ENCODE data around the gene PNLIP.

The PNLIP gene

DNA sequence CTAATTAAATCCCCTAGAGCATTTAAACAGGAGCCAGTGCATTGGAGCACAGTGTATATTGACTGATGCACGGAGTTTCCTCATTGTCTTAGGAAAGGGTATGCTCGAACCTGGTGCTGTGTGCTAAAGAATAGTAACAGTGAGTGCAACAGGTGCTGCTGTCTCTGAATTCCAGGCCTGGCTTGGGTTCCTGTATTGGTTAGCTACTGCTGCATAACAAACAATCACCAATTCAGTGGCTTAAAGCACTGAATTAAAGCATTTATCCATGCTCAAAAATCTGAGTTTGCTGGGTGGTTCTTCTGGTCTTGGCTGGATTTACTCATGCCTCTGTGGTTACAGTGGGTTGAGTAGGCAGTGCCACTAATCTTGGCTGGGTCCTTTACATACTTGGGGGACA is 43.3 kb downstream of the PNLIP start:
- TF ChIP-seq, protein P1, sequence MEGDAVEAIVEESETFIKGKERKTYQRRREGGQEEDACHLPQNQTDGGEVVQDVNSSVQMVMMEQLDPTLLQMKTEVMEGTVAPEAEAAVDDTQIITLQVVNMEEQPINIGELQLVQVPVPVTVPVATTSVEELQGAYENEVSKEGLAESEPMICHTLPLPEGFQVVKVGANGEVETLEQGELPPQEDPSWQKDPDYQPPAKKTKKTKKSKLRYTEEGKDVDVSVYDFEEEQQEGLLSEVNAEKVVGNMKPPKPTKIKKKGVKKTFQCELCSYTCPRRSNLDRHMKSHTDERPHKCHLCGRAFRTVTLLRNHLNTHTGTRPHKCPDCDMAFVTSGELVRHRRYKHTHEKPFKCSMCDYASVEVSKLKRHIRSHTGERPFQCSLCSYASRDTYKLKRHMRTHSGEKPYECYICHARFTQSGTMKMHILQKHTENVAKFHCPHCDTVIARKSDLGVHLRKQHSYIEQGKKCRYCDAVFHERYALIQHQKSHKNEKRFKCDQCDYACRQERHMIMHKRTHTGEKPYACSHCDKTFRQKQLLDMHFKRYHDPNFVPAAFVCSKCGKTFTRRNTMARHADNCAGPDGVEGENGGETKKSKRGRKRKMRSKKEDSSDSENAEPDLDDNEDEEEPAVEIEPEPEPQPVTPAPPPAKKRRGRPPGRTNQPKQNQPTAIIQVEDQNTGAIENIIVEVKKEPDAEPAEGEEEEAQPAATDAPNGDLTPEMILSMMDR (IDR thresholded peaks at IDR 0.05; ENCODE audit: extremely low read depth, insufficient read depth, missing control alignments) = no peak
- DNase-seq (ENCODE audit: low spot score) = no peak

GRCh38 chr10:116589926-116590325 is 44.2 kb downstream of the PNLIP start:
- TF ChIP-seq, protein P1 (IDR thresholded peaks at IDR 0.05; ENCODE audit: extremely low read depth, insufficient read depth, missing control alignments) = no peak
- in situ Hi-C loops (cut with MboI; ENCODE audit: low pct_unique_long_range_greater_than_20kb, low sequenced_read_pairs, unreplicated experiment) = no loop called here
- DNase-seq (ENCODE audit: low spot score) = no peak

More for the DNA sequence above, 43.3 kb downstream of the PNLIP start:
- in situ Hi-C loops (cut with MboI; ENCODE audit: low pct_unique_long_range_greater_than_20kb, low sequenced_read_pairs, unreplicated experiment) = no loop called here

DNA sequence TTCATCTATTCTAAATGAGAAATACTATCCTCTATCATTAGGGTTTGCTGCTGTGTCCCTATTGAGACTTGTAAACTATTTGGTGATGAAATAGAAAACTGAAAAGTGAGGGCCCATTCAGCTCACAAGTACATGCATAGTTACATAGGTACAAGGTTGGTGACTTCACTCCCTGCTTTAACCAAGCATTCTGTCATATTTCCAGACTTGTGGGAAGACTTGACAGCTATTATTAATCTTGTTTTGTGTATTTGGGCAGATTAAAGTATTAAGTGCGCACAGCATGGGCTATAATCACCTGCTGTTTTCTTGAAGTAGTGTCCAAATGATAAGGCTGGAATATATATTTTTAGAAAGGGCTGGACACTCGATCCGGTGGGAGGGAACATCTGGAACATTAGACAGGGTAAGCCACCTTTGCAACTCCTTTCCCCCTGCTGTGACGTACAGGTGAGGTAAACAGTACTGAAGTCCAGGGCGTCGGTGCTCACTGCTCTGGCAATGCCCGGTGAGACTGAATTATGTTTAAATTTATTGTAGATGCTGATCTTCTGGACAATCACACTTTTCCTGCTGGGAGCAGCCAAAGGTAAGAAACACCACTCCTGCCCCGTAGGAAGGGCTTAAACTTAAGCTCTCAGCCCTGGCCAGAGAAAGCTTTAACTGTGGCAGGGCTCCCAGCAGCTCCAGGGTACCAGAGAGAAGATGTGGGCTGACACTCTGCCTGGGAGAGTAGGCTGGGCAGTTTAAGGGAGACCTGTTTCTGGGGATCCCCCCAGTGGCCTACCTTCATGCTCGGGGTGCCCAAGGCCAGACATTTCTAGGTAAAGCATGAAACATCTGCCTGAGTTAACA is 45.1 kb downstream of the PNLIP start, which contains the start of gene PNLIPRP1:
PNLIPRP1 (plus strand) TSS at position 370 of the 855 bp plus-strand sequence; CDS start at position 541, 171 bp downstream.
- in situ Hi-C loops (cut with MboI; ENCODE audit: low pct_unique_long_range_greater_than_20kb, low sequenced_read_pairs, unreplicated experiment) = no loop called here
- TF ChIP-seq, protein P1 (IDR thresholded peaks at IDR 0.05; ENCODE audit: extremely low read depth, insufficient read depth, missing control alignments) = no peak
- no peak for DNase-seq (ENCODE audit: low spot score)

DNA sequence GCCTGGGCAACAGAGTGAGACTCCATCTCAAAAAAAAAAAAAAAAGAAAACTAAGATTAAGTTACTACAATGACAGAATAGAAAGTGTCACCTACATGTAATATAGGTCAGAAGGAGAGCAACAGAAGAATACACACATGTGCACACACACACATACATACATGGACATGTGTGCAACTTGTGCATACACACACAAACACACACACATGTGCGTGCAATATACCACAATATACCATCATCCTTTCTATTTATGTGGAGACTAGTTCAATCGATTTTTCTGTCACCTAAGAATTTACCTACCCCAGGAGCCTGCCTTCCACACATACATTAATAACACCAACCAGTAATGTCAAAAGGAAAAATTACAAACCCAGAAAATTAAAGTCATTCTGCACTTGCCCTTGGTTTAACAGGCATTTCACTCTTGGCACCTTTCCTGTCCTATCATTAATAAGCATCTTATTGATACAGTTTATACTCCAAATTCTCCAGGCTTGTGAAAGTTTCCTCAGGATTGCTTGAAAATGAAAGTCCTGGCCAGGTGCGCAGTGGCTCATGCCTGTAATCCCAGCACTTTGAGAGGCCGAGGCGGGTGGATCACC is 47.5 kb downstream of the PNLIP start:
- TF ChIP-seq, protein P1 (IDR thresholded peaks at IDR 0.05; ENCODE audit: extremely low read depth, insufficient read depth, missing control alignments) = no peak
- no peak for DNase-seq (ENCODE audit: low spot score)
- in situ Hi-C loops (cut with MboI; ENCODE audit: low pct_unique_long_range_greater_than_20kb, low sequenced_read_pairs, unreplicated experiment) = no loop called here

DNA sequence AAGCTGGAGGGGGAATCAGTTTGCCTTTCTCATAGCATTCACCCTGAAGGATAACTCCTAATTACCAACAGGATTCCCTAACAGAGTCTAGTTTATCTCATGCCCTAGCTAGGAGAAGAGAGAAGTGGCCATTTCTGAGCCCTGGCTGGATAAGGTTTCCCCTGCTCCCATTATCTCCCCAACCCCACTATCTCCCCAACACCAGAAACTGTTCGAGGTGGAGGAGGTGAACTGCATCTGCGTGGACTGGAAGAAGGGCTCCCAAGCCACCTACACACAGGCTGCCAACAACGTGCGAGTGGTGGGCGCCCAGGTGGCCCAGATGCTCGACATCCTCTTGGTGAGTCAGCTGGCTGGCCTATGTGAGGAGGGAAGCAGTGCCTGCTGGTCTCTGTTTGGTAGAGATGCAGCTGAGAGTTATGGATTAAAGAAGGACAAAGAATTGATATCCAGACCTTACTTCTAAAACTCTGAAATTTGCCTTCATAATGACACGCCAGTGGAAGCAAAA is 48.8 kb downstream of the PNLIP start:
- TF ChIP-seq, protein P1 (IDR thresholded peaks at IDR 0.05; ENCODE audit: extremely low read depth, insufficient read depth, missing control alignments) = no peak
- no peak for DNase-seq (ENCODE audit: low spot score)
- in situ Hi-C loops (cut with MboI; ENCODE audit: low pct_unique_long_range_greater_than_20kb, low sequenced_read_pairs, unreplicated experiment) = no loop called here

DNA sequence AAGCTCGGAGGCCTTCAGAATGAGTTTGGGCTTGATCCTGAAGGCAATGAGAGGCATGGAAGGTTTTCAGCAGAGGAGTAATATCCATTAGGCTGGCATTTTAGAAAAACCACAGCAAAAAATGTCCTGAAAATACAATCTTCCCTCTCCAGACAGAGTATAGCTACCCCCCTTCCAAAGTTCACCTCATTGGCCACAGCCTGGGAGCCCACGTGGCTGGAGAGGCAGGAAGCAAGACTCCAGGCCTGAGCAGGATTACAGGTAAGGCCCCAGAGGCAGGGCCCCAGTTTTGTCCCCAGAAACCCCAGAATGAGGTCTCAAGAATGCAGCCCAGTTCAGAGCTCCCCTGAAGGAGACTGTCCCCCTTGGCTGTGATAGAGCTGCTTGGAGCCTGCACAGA is 50.3 kb downstream of the PNLIP start:
- TF ChIP-seq, protein P1 (IDR thresholded peaks at IDR 0.05; ENCODE audit: extremely low read depth, insufficient read depth, missing control alignments) = no peak
- in situ Hi-C loops (cut with MboI; ENCODE audit: low pct_unique_long_range_greater_than_20kb, low sequenced_read_pairs, unreplicated experiment) = no loop called here
- no peak for DNase-seq (ENCODE audit: low spot score)

Data from GM13977 (cell line).